ENCODE measurements around the gene CCDC6. TPM values are rescaled to one million over a fixed set of nuclear protein-coding genes. Genes with fewer than 3 reads are reported as not detected.

Gene CCDC6
- total RNA-seq, 4 donors from 2014 or later = 21.5 to 42.2 (median 35.6) TPM

DNA sequence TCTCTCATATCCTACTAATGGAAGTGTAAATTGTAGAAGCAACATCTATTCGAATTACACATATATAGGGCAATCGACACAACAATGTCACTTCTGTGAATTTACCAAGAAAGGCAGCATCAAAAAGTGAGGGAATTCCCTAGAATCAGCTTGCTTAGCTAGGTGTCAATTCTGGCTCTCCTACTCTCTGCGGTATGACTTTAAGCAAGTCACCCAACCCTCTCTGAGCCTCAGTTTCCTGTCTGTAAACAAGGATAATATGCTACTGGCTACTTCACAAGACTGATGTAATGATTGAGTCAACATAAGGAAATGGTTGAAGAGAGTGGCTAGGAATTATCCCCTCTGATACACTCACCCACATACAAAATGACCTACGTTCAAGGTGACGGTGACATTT lies 19.4 kb downstream of the CCDC6 start:
- TF ChIP-seq, protein P1, sequence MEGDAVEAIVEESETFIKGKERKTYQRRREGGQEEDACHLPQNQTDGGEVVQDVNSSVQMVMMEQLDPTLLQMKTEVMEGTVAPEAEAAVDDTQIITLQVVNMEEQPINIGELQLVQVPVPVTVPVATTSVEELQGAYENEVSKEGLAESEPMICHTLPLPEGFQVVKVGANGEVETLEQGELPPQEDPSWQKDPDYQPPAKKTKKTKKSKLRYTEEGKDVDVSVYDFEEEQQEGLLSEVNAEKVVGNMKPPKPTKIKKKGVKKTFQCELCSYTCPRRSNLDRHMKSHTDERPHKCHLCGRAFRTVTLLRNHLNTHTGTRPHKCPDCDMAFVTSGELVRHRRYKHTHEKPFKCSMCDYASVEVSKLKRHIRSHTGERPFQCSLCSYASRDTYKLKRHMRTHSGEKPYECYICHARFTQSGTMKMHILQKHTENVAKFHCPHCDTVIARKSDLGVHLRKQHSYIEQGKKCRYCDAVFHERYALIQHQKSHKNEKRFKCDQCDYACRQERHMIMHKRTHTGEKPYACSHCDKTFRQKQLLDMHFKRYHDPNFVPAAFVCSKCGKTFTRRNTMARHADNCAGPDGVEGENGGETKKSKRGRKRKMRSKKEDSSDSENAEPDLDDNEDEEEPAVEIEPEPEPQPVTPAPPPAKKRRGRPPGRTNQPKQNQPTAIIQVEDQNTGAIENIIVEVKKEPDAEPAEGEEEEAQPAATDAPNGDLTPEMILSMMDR (IDR thresholded peaks at IDR 0.05; ENCODE audit: low read depth) = no peak

DNA sequence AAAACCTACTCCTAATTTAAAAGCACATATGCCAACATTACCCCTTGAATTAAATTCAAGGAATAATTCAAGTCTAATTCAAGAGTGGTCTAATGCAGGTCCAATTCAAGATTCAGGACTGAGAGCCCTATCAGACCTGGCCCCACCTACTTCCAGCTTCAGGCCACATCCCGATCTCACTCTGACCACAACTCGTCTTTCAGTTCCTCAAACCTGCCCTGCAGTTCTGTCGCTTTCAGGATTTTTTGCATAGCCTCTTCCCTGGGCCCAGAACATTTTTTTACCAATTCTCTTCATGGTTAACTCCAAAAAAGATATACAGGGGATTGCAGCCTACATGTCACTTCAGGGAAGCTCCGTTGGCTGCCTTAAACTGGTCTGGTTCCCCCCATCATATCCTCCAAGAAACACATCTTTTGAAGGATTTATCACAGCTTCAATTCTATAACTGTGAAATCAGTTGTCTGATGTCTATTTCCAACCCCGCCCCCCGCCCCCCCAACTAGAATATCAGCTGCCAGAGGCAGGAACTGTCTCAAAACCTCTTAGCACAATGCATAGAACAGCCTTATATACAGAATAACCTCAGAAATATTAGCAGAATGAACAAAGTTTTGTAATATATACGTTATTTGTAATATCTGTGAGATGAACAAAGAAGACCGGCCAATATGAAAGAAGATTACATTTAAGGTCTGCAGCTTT lies 20.8 kb downstream of the CCDC6 start:
- TF ChIP-seq, protein P1 (IDR thresholded peaks at IDR 0.05; ENCODE audit: low read depth) = no peak

DNA sequence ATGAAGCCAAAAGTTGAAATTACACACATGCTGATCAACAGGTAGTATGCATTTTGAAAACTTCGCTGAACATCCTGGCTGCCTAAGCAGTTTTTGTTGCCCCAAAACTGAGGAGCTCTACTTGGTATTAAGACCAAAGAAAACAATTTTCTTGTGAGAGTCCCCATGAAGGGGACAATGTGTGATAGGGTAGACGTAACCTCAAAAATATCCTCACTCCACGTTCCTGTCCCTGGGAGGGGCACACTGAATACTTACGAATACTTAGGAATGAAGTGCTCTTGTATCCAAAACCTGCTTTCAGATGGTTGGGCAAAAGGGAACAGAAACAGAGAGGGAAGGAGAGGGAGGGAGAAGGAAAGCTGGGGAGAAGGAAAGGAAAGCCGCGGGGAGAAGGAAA lies 24.7 kb downstream of the CCDC6 start:
- TF ChIP-seq, protein P1 (IDR thresholded peaks at IDR 0.05; ENCODE audit: low read depth) = no peak

DNA sequence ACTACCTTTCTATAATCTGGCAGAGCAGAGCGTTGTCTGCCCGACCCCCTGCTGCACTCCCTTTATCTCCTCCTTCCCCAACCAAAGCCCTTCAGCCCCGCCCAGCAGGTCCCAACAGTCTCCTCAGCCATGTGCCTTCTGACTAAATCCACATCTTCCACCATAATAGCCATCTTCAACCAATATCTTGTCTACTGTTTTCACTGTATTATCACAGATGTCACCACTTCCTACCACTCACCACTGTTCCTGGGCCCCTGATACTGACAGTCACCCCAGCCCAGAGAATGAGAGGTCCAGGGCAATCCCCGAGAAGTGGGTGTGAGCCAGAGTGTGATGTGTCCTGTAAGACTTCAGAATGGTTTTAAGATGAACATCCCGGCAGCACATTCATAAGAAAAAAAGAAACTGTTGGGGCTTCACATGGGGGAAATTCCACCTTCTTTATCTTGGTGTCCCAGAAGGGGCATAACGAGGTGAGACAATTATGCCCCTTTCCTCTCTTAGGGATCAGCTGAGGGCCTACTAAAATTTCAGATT lies 25.3 kb downstream of the CCDC6 start:
- TF ChIP-seq, protein P1 (IDR thresholded peaks at IDR 0.05; ENCODE audit: low read depth) = no peak

DNA sequence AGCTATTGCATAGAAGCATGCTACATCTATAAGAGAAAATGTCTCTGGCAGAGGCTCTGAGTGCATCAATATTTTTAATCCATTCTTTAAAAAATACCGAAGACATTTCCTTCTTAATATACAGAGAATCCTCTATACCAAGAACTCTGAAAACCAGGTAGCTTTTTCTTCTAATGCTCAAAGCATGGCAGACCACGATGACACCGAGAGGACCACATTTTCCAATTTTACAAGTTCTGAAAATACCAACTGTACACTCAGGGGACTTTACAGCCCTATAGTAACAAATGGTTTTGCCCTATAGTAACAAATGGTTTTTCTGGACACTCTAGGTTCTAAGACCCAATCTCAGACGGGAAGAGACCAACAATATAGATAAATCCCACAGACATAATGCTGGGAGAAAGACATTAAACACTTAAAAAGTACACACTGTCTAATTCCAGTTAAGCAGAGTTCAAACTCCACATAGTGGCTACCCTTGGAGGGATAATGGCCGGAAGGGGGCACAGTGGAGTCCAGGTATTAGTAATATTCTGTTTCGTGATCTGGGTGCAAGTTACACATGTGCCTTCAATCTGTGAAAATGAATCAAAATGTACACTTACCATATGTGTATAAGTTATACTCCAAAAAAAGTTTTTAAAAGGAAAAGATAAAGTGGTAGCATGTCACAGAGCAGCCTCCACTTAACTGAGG lies 26.2 kb downstream of the CCDC6 start:
- TF ChIP-seq, protein P1 (IDR thresholded peaks at IDR 0.05; ENCODE audit: low read depth) = no peak

DNA sequence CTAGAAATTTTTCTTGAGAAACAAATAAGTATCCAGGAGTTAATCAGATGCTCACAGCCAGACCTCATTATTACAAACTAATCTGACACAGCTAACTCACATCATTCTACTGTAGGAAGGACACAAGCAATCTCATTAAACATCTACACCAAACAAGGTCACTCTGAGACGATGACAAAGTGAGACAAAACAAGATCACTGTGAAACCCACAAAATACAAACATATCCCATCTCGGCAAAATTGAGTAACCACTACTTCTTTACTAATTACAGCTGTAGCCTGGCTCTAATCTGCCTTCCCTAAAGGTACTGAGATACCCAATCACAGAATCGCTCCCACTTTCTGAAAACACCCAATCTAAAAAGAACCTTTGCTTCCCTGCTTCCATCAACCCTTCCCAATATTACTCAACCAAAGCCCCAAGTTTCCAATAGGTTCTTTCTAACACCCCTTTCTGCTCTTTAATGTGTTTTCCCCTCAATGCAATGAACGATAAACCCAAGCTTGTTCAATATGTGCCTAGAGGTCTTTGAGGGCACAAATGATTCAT lies 26.9 kb downstream of the CCDC6 start:
- TF ChIP-seq, protein P1 (IDR thresholded peaks at IDR 0.05; ENCODE audit: low read depth) = no peak

DNA sequence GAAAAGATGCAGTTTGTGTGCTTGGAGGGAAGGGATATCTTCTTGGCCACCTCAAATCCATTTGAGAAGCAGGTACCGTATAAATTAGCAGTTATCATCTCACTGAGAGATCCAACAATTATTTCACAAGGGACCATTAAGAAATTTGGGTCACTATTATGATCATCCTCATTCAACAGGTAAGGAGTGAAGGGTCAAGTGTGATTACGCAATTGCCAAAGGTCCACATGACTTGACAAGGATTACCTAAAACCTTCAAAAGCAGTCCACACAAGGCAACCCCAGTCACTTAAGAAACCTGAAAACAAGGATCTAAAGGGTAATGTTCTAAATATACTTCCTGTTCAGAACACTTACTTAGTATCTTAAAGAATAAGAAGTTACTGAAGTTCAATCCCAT lies 27.4 kb downstream of the CCDC6 start:
- TF ChIP-seq, protein P1 (IDR thresholded peaks at IDR 0.05; ENCODE audit: low read depth) = no peak
